ENCODE results near the gene CDA. TPM values are rescaled to one million over a fixed set of nuclear protein-coding genes. Genes with fewer than 3 reads are reported as not detected.

The CDA gene
- total RNA-seq, 6 donors from 2014 or later: 2.6 to 9.3 (median 3.0) TPM; not detected in 1

DNA sequence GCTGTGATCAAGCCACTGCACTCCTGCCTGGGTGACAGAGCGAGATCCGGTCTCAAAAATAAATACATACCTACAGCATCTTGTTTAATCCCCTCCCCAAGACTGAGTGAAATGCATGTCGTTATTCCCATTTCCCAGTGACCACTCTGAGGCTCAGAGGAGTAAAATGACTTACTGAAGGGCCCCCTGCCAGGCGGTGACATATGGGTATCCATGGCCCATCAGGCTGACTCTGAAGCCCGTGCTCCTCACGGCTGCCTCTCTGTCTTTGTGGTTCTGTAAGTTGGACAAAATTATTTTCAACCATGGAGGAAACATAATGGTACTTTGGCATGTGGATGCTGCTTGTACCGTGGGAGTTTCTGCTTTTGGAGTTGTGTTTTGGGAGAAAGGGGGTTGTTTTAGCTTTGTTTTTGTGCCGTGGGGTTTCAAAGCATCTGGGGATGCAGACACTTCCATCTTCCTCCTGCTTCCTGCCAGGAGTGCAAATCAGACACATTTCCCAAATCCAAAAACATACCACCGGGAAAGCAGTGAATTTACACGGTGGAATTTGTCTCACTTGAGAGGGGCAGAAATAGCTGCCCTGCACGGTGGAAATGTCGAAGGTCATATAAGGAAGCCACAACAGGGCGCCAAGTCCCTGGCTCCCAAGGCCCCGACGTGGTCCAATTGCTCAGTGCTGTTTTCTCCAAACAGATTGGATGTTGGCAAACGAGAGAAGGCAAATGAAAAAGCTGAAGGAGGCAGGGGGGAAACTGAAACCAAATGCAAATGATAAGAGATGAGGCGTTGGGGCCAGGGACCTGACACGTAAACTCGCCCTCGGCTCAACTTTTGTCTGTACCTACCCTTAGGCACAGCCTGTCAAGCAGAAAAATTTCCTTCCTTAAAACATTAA is 27.3 kb downstream of the CDA start:
- H3K4me3 ChIP-seq: no peak overlapping the region
- no peak overlapping the region for H3K27ac ChIP-seq
- 48 to 53% methylated on average over 18 to 20 of the region's 20 CpGs for WGBS, 2 donors
- no peak for TF ChIP-seq EP300 (IDR thresholded peaks at IDR 0.05)
- TF ChIP-seq POLR2AphosphoS5 (IDR thresholded peaks at IDR 0.05): no peak
- TF ChIP-seq, protein P1, sequence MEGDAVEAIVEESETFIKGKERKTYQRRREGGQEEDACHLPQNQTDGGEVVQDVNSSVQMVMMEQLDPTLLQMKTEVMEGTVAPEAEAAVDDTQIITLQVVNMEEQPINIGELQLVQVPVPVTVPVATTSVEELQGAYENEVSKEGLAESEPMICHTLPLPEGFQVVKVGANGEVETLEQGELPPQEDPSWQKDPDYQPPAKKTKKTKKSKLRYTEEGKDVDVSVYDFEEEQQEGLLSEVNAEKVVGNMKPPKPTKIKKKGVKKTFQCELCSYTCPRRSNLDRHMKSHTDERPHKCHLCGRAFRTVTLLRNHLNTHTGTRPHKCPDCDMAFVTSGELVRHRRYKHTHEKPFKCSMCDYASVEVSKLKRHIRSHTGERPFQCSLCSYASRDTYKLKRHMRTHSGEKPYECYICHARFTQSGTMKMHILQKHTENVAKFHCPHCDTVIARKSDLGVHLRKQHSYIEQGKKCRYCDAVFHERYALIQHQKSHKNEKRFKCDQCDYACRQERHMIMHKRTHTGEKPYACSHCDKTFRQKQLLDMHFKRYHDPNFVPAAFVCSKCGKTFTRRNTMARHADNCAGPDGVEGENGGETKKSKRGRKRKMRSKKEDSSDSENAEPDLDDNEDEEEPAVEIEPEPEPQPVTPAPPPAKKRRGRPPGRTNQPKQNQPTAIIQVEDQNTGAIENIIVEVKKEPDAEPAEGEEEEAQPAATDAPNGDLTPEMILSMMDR (IDR thresholded peaks at IDR 0.05): no peak
- no peak for TF ChIP-seq POLR2A (IDR thresholded peaks at IDR 0.05)
- DNase-seq (no peak), ATAC-seq (ENCODE audit: low FRiP score in 2 of 2) (no peak)
- no peaks in the 10 kb centered on the region for H3K4me1 ChIP-seq
- no peaks in the 10 kb centered on the region for H3K36me3 ChIP-seq
- no peaks in the 10 kb centered on the region for H3K9me3 ChIP-seq
- no peaks in the 10 kb centered on the region for H3K27me3 ChIP-seq

DNA sequence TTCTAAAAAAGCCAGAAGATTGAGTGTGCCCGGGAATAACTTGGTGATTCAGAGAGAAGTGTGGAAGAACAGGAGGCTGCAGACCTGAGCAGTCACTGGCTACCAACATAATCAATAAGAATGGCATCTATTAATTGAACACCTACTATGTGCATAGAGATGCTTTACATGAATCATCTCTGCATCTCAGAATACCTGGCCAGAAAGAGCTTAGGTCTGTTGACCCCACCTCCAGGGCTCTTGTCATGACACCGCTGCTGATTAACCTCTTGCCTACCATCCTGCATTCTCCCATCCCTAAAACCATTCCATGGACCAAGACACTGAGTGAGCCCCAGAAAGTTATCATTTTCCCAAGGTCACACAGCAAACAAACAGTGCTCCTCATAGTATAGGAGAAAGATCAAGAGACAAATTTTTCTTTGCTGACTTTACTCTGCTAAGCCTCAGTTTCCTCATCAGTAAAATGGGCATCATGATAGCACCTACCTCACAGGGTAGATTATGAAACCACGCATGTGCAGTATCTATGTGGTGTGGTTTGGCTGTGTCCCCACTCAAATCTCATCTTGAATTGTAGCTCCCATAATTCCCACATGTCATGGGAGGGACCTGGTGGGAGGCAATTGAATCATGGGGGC is 28.1 kb downstream of the CDA start:
- WGBS, 2 donors: 71 to 76% methylated on average over 3 of the region's 3 CpGs
- no peak for ATAC-seq (ENCODE audit: low FRiP score in 2 of 2)
- no peak for TF ChIP-seq POLR2AphosphoS5 (IDR thresholded peaks at IDR 0.05)
- no peak for TF ChIP-seq EP300 (IDR thresholded peaks at IDR 0.05)
- TF ChIP-seq, protein P1 (IDR thresholded peaks at IDR 0.05): no peak
- no peak for TF ChIP-seq POLR2A (IDR thresholded peaks at IDR 0.05)
- Histone ChIP-seq H3K4me1 (no peaks in the 10 kb centered on the region), H3K4me3 (no peak overlapping the region), H3K36me3 (no peaks in the 10 kb centered on the region), H3K9me3 (no peaks in the 10 kb centered on the region), H3K27ac (no peak overlapping the region), H3K27me3 (no peaks in the 10 kb centered on the region)
- DNase-seq: no peak

DNA sequence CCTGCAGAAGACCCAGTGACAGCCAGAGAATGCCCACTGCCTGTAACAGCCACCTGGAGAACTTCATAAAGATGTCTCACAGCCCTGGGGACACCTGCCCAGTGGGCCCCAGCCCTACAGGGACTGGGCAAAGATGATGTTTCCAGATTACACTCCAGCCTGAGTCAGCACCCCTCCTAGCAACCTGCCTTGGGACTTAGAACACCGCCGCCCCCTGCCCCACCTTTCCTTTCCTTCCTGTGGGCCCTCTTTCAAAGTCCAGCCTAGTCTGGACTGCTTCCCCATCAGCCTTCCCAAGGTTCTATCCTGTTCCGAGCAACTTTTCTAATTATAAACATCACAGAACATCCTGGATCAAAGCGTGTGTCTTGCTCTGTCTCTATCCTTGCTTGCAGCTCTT is 29.7 kb downstream of the CDA start:
- no peak overlapping the region for H3K4me3 ChIP-seq
- H3K27me3 ChIP-seq: no peaks in the 10 kb centered on the region
- H3K27ac ChIP-seq: no peak overlapping the region
- H3K9me3 ChIP-seq: no peaks in the 10 kb centered on the region
- no peaks in the 10 kb centered on the region for H3K4me1 ChIP-seq
- no peak for DNase-seq
- TF ChIP-seq POLR2AphosphoS5 (IDR thresholded peaks at IDR 0.05) (no peak), POLR2A (IDR thresholded peaks at IDR 0.05) (no peak), EP300 (IDR thresholded peaks at IDR 0.05) (no peak)
- TF ChIP-seq, protein P1 (IDR thresholded peaks at IDR 0.05): no peak
- H3K36me3 ChIP-seq: no peaks in the 10 kb centered on the region
- ATAC-seq (ENCODE audit: low FRiP score in 2 of 2): no peak
- WGBS, 2 donors: 44 to 57% methylated on average over 4 of the region's 4 CpGs

DNA sequence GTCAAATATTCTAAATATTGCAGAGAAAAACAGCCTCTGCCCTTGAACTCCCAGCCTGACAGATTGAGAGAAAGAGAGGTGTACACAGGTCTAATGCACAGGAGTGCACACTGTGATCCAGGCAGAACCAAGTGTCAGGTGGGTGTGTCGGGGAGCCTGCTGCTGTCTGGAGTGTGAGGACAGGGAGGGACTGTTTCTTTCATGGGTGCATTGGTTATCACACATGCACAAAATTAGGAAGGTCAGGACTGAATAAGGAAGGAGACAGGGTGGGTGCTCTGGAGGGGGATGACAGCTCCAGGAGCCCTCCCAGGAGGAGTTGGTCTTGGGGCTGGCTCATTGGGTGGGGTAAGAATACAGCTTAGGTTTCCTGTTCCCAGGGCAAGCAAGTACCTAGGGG is 31.1 kb downstream of the CDA start:
- Histone ChIP-seq H3K9me3 (no peaks in the 10 kb centered on the region), H3K27ac (no peak overlapping the region), H3K27me3 (no peaks in the 10 kb centered on the region), H3K4me1 (no peaks in the 10 kb centered on the region), H3K4me3 (no peak overlapping the region), H3K36me3 (no peaks in the 10 kb centered on the region)
- TF ChIP-seq, protein P1 (IDR thresholded peaks at IDR 0.05): no peak
- TF ChIP-seq EP300 (IDR thresholded peaks at IDR 0.05): no peak
- no peak for TF ChIP-seq POLR2A (IDR thresholded peaks at IDR 0.05)
- TF ChIP-seq POLR2AphosphoS5 (IDR thresholded peaks at IDR 0.05): no peak
- DNase-seq: no peak
- peak in 1 of 2 donors; percentile 40 for ATAC-seq (ENCODE audit: low FRiP score in 2 of 2)
- 71 to 91% methylated on average over 1 of the region's 1 CpG for whole genome bisulfite sequencing, 2 donors

Measured in upper lobe of left lung (tissue), 6 donors.